ELR (cell line): ENCODE measurements around the gene CEP350.

Source experiments
- DNase-seq: peaks from one replicate; pipeline ENCODE4 v3.0.0-alpha.2; 2015; ENCODE audit warnings: low read depth

The CEP350 gene

GRCh38 chr1:180158149-180159147 lies 203.8 kb downstream of the CEP350 start:
- DNase-seq, result no peak

- no peak for DNase-seq
Observed at GRCh38 chr1:180160357-180160756, 205.7 kb downstream of the CEP350 start.

- DNase-seq, result no peak
Observed at GRCh38 chr1:180163041-180163440, 208.4 kb downstream of the CEP350 start.
